WTC11 (cell line): ENCODE data around the gene CENPX. TPM values are rescaled to one million over a fixed set of nuclear protein-coding genes. Genes with fewer than 3 reads are reported as not detected.

Source experiments
- ATAC-seq: fragments of 200-7000 bp; cut with Tn5 transposase; 2 replicates; pipeline ENCODE4 v1.10.0; 2021; ENCODE audit warnings: mild to moderate bottlenecking, moderate library complexity
- CTCF ChIA-PET: fragments of 300-600 bp; sonication (Branson Sonifier 250); formaldehyde crosslinking; loops from one replicate; lab custom pipeline; 2021; ENCODE audit warnings: antibody characterized with exemption; lab: Charles Lee
- POLR2A ChIA-PET: fragments of 350-600 bp; sonication (Branson Sonifier 250); formaldehyde crosslinking; loops from one replicate; lab custom pipeline; 2021; ENCODE audit warnings: antibody characterized with exemption; lab: Charles Lee
- DNase-seq: peaks from one replicate; pipeline ENCODE4 v3.0.0; 2021; ENCODE audit warnings: low spot score
- H3K27ac Mint-ChIP-seq: 2 replicates; pipeline ENCODE4 v1.8.0; 2021; ENCODE audit warnings: mixed read lengths
- H3K27me3 Mint-ChIP-seq: 2 replicates; pipeline ENCODE4 v1.8.0; 2021; ENCODE audit warnings: low read depth, mild to moderate bottlenecking, moderate library complexity, mixed read lengths
- H3K36me3 Mint-ChIP-seq: 2 replicates; pipeline ENCODE4 v1.8.0; 2021; ENCODE audit warnings: mixed read lengths
- H3K4me1 Mint-ChIP-seq: 2 replicates; pipeline ENCODE4 v1.8.0; 2022; ENCODE audit warnings: mixed read lengths
- H3K4me3 Mint-ChIP-seq: 2 replicates; pipeline ENCODE4 v1.8.0; 2021; ENCODE audit warnings: mild to moderate bottlenecking, moderate library complexity, mixed read lengths
- H3K9me3 Mint-ChIP-seq: 2 replicates; pipeline ENCODE4 v1.8.0; 2021; ENCODE audit warnings: mixed read lengths
- AFF4 ChIP-seq: sonication (generic); formaldehyde crosslinking; IDR thresholded peaks from 2 replicates; pipeline ENCODE4 v1.8.1; 2023; ENCODE audit warnings: mild to moderate bottlenecking, missing genetic modification reagents, borderline replicate concordance
- CREB1 ChIP-seq: sonication (generic); formaldehyde crosslinking; IDR thresholded peaks from 2 replicates; pipeline ENCODE4 v1.8.0; 2023; ENCODE audit warnings: mild to moderate bottlenecking, missing genetic modification reagents
- CTCF ChIP-seq: fragments of 200-600 bp; IDR thresholded peaks from 2 replicates; pipeline ENCODE4 v1.8.0; 2022; ENCODE audit warnings: antibody characterized with exemption
- ELF4 ChIP-seq: sonication (generic); formaldehyde crosslinking; IDR thresholded peaks from 2 replicates; pipeline ENCODE4 v1.8.1; 2022; ENCODE audit warnings: low read depth, mild to moderate bottlenecking, moderate library complexity, missing genetic modification reagents
- EMX1 ChIP-seq: fragments of 250-450 bp; sonication (Bioruptor Pico); IDR thresholded peaks from 2 replicates; pipeline ENCODE4 v1.8.0; 2021; ENCODE audit warnings: mild to moderate bottlenecking
- ETV6 ChIP-seq: sonication (generic); formaldehyde crosslinking; IDR thresholded peaks from 2 replicates; pipeline ENCODE4 v1.8.1; 2022; ENCODE audit warnings: mild to moderate bottlenecking, missing genetic modification reagents
- MYBL2 ChIP-seq: sonication (generic); formaldehyde crosslinking; IDR thresholded peaks from 2 replicates; pipeline ENCODE4 v1.8.1; 2023; ENCODE audit warnings: mild to moderate bottlenecking, moderate library complexity, missing genetic modification reagents
- NFATC4 ChIP-seq: fragments of 250-450 bp; sonication (Bioruptor Pico); IDR thresholded peaks from 2 replicates; pipeline ENCODE4 v1.9.0; 2021; ENCODE audit warnings: mild to moderate bottlenecking
- SMAD3 ChIP-seq: sonication (generic); formaldehyde crosslinking; IDR thresholded peaks from 2 replicates; pipeline ENCODE4 v1.8.0; 2022; ENCODE audit warnings: missing genetic modification reagents, mild to moderate bottlenecking, borderline replicate concordance
- SMAD4 ChIP-seq: sonication (generic); formaldehyde crosslinking; IDR thresholded peaks from 2 replicates; pipeline ENCODE4 v1.8.0; 2022; ENCODE audit warnings: mild to moderate bottlenecking, missing genetic modification reagents
- SOX15 ChIP-seq: fragments of 250-450 bp; sonication (Bioruptor Pico); IDR thresholded peaks from 2 replicates; pipeline ENCODE4 v1.9.0; 2021; ENCODE audit warnings: mild to moderate bottlenecking
- ZNF219 ChIP-seq: sonication (generic); formaldehyde crosslinking; IDR thresholded peaks from 2 replicates; pipeline ENCODE4 v1.8.0; 2023; ENCODE audit warnings: missing genetic modification reagents, mild to moderate bottlenecking, borderline replicate concordance
- total RNA-seq: library from RNA; stranded (reverse); gene quantifications from 3 replicates; pipeline ENCODE4 v1.2.3, GENCODE V29; 2021
- TF ChIP-seq, protein P1 (sequence below): sonication (generic); formaldehyde crosslinking; conservative IDR thresholded peaks from 2 replicates; pipeline ENCODE4 v1.8.1; 2022; ENCODE audit warnings: mild to moderate bottlenecking, missing genetic modification reagents
- TF ChIP-seq, protein P2 (sequence below): sonication (generic); formaldehyde crosslinking; IDR thresholded peaks from 2 replicates; pipeline ENCODE4 v1.8.0; 2023; ENCODE audit warnings: missing genetic modification reagents, mild to moderate bottlenecking, borderline replicate concordance
- TF ChIP-seq, protein P3 (sequence below): sonication (generic); formaldehyde crosslinking; IDR thresholded peaks from 2 replicates; pipeline ENCODE4 v1.8.0; 2023; ENCODE audit warnings: mild to moderate bottlenecking, missing genetic modification reagents

Gene CENPX
- total RNA-seq, 1 experiment from 2014 or later = 121 TPM

DNA sequence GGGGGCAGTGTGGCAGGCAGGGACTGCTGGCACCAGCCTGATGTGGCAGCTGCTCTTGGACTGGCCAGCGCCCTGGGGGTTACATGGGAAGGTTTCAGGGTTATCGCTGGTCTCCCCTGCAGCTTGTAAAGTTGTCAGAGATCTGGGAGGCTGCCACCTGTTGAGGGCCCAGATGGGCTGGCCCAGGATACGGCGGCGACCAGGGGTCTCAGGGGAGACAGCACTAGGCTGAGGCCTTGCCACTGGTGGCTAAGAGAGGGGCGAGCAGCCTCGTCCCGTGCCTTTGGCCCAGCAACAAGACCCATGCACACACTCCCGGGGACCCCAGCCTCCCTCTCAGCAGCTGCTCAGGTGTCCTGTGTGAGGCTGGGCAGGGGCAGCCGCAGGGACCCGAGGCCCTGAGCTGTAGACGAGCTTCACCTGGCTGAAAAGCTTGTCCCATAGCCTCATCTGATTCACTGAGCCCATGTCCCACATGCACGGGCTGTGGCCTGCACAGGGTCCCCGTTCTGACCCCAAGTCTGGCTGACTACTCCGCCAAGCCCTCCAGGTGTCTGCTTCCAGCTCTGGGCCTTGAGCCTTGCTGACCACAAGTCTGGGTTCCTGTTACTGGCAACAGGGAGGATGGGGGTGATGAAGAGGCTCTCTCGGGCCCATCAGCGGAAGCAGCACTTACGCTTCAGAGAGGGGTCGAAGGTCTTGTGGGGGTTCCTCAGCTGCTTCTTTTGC is 36.8 kb upstream of the CENPX start:
- H3K9me3 Mint-ChIP-seq = no peaks in the 10 kb centered on the region
- no peak for ATAC-seq
- H3K27ac Mint-ChIP-seq = no peak overlapping the region
- no peak overlapping the region for H3K4me3 Mint-ChIP-seq
- no peaks in the 10 kb centered on the region for H3K4me1 Mint-ChIP-seq
- ChIA-PET CTCF (interaction anchor here (0.8 kb wide), 1 partner anchor 22 kb away, joined by 3 read pairs; the partner anchor contains the start of gene DCXR), POLR2A (interaction anchor here (1.5 kb wide), 1 partner anchor 29 kb away, joined by 4 read pairs; no protein-coding TSS in a partner anchor)
- TF ChIP-seq ZNF219 (no peak), NFATC4 (CRISPR knock-in tag) (0 out of 2 replicates have a peak, but pooled peaks have one; percentile 7)
- H3K36me3 Mint-ChIP-seq = peaks cover 8% of the 10 kb centered on the region; the same call in 1 of the 2 replicates
- H3K27me3 Mint-ChIP-seq = no peaks in the 10 kb centered on the region
- DNase-seq = no peak

GRCh38 chr17:82058855-82059249 is 36.2 kb upstream of the CENPX start:
- ATAC-seq (no peak), DNase-seq (no peak)
- no peaks in the 10 kb centered on the region for H3K27me3 Mint-ChIP-seq
- no peak overlapping the region for H3K27ac Mint-ChIP-seq
- H3K4me3 Mint-ChIP-seq = no peak overlapping the region
- no peaks in the 10 kb centered on the region for H3K9me3 Mint-ChIP-seq
- ChIA-PET POLR2A (interaction anchor here (1.5 kb wide), 1 partner anchor 28 kb away, joined by 4 read pairs; no protein-coding TSS in a partner anchor), CTCF (no interaction called here)
- no peak for TF ChIP-seq SOX15 (CRISPR knock-in tag)
- TF ChIP-seq ETV6 (CRISPR knock-in tag) = no peak
- TF ChIP-seq SMAD4 = no peak
- no peak for TF ChIP-seq MYBL2 (CRISPR knock-in tag)
- no peaks in the 10 kb centered on the region for H3K4me1 Mint-ChIP-seq
- peaks cover 8% of the 10 kb centered on the region; the same call in 1 of the 2 replicates for H3K36me3 Mint-ChIP-seq

DNA sequence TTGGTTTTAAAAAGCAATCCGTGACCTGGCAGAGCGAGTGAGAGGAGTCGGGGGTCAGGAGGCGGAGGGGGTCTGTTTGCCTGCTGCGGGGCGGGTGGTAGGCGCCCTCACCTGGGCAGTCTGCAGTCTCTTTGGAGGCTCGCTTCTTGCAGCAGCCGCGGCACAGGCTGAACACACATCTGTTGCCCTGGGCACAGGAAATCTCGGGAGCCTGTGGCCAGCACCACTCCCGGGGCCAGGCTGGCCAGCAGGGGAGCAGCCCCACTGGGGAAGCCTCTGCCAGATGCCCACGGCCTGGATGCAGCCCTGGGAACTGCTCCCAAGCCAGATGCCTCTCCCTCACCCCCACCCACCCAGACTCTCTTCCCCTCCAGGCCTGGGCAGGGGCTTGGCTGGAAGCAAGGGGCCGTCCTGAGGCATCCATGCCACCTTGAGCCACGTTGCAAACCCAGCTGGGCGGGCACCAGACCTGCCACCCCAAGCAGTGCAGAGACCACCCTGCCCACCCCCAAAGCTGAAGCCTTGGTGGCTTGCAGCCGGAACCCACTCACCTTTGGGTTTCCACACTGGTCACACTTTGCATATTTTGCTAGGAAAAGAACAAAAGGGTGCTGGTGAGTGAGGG is 35.7 kb upstream of the CENPX start:
- H3K27ac Mint-ChIP-seq = no peak overlapping the region
- H3K4me3 Mint-ChIP-seq = no peak overlapping the region
- no peaks in the 10 kb centered on the region for H3K9me3 Mint-ChIP-seq
- H3K36me3 Mint-ChIP-seq = peaks cover 8% of the 10 kb centered on the region; the same call in 1 of the 2 replicates
- peak; percentile 33; the same call in 1 of the 2 replicates for ATAC-seq
- H3K4me1 Mint-ChIP-seq = no peaks in the 10 kb centered on the region
- POLR2A ChIA-PET = interaction anchor here (1.5 kb wide), 1 partner anchor 28 kb away, joined by 4 read pairs; no protein-coding TSS in a partner anchor
- CTCF ChIA-PET = interaction anchor here (2.9 kb wide), 1 partner anchor 21 kb away, joined by 11 read pairs; the partner anchor contains the start of gene DCXR
- H3K27me3 Mint-ChIP-seq = no peaks in the 10 kb centered on the region
- DNase-seq = no peak
- TF ChIP-seq, protein P1, sequence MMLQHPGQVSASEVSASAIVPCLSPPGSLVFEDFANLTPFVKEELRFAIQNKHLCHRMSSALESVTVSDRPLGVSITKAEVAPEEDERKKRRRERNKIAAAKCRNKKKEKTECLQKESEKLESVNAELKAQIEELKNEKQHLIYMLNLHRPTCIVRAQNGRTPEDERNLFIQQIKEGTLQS (CRISPR knock-in tag) = no peak
- TF ChIP-seq, protein P2, sequence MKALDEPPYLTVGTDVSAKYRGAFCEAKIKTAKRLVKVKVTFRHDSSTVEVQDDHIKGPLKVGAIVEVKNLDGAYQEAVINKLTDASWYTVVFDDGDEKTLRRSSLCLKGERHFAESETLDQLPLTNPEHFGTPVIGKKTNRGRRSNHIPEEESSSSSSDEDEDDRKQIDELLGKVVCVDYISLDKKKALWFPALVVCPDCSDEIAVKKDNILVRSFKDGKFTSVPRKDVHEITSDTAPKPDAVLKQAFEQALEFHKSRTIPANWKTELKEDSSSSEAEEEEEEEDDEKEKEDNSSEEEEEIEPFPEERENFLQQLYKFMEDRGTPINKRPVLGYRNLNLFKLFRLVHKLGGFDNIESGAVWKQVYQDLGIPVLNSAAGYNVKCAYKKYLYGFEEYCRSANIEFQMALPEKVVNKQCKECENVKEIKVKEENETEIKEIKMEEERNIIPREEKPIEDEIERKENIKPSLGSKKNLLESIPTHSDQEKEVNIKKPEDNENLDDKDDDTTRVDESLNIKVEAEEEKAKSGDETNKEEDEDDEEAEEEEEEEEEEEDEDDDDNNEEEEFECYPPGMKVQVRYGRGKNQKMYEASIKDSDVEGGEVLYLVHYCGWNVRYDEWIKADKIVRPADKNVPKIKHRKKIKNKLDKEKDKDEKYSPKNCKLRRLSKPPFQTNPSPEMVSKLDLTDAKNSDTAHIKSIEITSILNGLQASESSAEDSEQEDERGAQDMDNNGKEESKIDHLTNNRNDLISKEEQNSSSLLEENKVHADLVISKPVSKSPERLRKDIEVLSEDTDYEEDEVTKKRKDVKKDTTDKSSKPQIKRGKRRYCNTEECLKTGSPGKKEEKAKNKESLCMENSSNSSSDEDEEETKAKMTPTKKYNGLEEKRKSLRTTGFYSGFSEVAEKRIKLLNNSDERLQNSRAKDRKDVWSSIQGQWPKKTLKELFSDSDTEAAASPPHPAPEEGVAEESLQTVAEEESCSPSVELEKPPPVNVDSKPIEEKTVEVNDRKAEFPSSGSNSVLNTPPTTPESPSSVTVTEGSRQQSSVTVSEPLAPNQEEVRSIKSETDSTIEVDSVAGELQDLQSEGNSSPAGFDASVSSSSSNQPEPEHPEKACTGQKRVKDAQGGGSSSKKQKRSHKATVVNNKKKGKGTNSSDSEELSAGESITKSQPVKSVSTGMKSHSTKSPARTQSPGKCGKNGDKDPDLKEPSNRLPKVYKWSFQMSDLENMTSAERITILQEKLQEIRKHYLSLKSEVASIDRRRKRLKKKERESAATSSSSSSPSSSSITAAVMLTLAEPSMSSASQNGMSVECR = no peak
- TF ChIP-seq ELF4 (CRISPR knock-in tag) (no peak), EMX1 (CRISPR knock-in tag) (no peak), ETV6 (CRISPR knock-in tag) (no peak), CTCF (no peak), AFF4 (CRISPR knock-in tag) (no peak), CREB1 (no peak), SMAD3 (CRISPR knock-in tag) (no peak)
- TF ChIP-seq, protein P3, sequence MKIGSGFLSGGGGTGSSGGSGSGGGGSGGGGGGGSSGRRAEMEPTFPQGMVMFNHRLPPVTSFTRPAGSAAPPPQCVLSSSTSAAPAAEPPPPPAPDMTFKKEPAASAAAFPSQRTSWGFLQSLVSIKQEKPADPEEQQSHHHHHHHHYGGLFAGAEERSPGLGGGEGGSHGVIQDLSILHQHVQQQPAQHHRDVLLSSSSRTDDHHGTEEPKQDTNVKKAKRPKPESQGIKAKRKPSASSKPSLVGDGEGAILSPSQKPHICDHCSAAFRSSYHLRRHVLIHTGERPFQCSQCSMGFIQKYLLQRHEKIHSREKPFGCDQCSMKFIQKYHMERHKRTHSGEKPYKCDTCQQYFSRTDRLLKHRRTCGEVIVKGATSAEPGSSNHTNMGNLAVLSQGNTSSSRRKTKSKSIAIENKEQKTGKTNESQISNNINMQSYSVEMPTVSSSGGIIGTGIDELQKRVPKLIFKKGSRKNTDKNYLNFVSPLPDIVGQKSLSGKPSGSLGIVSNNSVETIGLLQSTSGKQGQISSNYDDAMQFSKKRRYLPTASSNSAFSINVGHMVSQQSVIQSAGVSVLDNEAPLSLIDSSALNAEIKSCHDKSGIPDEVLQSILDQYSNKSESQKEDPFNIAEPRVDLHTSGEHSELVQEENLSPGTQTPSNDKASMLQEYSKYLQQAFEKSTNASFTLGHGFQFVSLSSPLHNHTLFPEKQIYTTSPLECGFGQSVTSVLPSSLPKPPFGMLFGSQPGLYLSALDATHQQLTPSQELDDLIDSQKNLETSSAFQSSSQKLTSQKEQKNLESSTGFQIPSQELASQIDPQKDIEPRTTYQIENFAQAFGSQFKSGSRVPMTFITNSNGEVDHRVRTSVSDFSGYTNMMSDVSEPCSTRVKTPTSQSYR = no peak
